Gastroesophageal sphincter (tissue), 4 donors: ENCODE measurements around the gene SCO2. TPM values are rescaled to one million over a fixed set of nuclear protein-coding genes. Genes with fewer than 3 reads are reported as not detected.

Source experiments
- ATAC-seq: fragments of 150-250 bp; one replicate; pipeline ENCODE4 v1.9.1; 2016; ENCODE audit warnings: mild to moderate bottlenecking, moderate library complexity
- H3K27ac ChIP-seq, 4 donors: fragments of 200-600 bp; sonication (generic) in 3 of 4; 1 replicate in 3 of 4; 2 replicates in 1 of 4; pipeline ENCODE4 v1.5.1; 2016 to 2019
- H3K27me3 ChIP-seq: fragments of 200-600 bp; sonication (generic); one replicate; pipeline ENCODE4 v1.5.1; 2019
- H3K36me3 ChIP-seq, 2 donors: fragments of 200-600 bp; sonication (generic); one replicate each; pipeline ENCODE4 v1.5.1; 2019; ENCODE audit warnings: control low read depth in 1 of 2
- H3K4me1 ChIP-seq, 3 donors: fragments of 200-600 bp; sonication (generic); 1 replicate in 2 of 3; 2 replicates in 1 of 3; pipeline ENCODE4 v1.5.1; 2016 to 2019; ENCODE audit warnings: control low read depth in 2 of 3
- H3K4me3 ChIP-seq, 2 donors: fragments of 200-600 bp; sonication (generic); one replicate each; pipeline ENCODE4 v1.5.1; 2019; ENCODE audit warnings: mild to moderate bottlenecking in 1 of 2, moderate library complexity in 1 of 2
- H3K9me3 ChIP-seq, 3 donors: fragments of 200-600 bp; sonication (generic); one replicate each; pipeline ENCODE4 v1.5.1; 2017 to 2019; ENCODE audit warnings: control low read depth in 2 of 3
- EP300 ChIP-seq: sonication (generic); formaldehyde crosslinking; IDR thresholded peaks from one replicate; pipeline ENCODE4 v1.6.1; 2017; ENCODE audit warnings: antibody characterized with exemption, mild to moderate bottlenecking
- POLR2A ChIP-seq, 2 donors: fragments of 450-650 bp; IDR thresholded peaks; one replicate each; pipeline ENCODE4 v1.6.1; 2017; ENCODE audit warnings: antibody characterized with exemption in 2 of 2, mild to moderate bottlenecking in 2 of 2, moderate library complexity in 1 of 2
- POLR2AphosphoS5 ChIP-seq: sonication (generic); formaldehyde crosslinking; IDR thresholded peaks from one replicate; pipeline ENCODE4 v1.6.1; 2017; ENCODE audit warnings: antibody characterized with exemption
- WGBS, 2 donors: methylation state at CpG; one replicate each; pipeline ENCODE4 v1.1.5; 2018; ENCODE audit warnings: low coverage in 1 of 2; 5-methylcytosine and 5-hydroxymethylcytosine counted together
- total RNA-seq, 4 donors: library from RNA; depleted of rRNA; stranded (reverse); fragments of >200 nt; gene quantifications; one replicate each; pipeline ENCODE4 v1.1.0, GENCODE V29; 2016
- TF ChIP-seq, protein P1 (sequence below), 4 experiments: fragments of 200-600 bp in 2 of 4; fragments of 450-650 bp in 2 of 4; sonication (generic) in 1 of 4; IDR thresholded peaks; one replicate each; pipeline ENCODE4 v1.5.1; 2017 to 2019; ENCODE audit warnings: antibody characterized with exemption in 4 of 4, mild to moderate bottlenecking in 2 of 4, moderate library complexity in 2 of 4

Gene SCO2
- total RNA-seq, 4 donors from 2014 or later = 1.2 to 1.8 TPM; not detected in 2

DNA sequence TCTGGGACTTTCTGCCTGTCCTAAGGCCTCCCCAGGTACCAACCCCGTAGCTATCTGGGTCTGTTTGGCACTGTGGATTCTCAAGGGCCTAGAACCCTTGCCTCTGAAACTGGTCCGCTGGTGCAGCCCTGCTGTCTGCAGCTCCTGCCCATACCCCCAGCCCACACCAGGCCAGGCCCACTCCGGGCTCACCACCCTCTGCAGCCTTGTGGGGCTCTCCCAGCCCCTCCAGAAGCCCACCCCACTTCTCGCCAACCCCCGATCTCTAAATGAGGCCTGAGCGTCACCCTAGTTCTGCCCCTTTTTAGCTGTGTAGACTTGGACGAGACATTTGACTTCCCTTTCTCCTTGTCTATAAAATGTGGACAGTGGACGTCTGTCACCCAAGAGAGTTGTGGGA, 25.0 kb upstream of the SCO2 start:
- no peaks in the 10 kb centered on the region for H3K36me3 ChIP-seq
- H3K27ac ChIP-seq = no peak overlapping the region
- H3K4me3 ChIP-seq = no peak overlapping the region
- WGBS, 2 donors = 42 to 88% methylated on average over 2 to 6 of the region's 8 CpGs
- peaks cover 0 to 23% (median 8%) of the 10 kb centered on the region in 3 donors for H3K4me1 ChIP-seq
- TF ChIP-seq POLR2AphosphoS5 (no peak), POLR2A (IDR thresholded peaks at IDR 0.05) (no peak), EP300 (no peak)
- TF ChIP-seq, protein P1, sequence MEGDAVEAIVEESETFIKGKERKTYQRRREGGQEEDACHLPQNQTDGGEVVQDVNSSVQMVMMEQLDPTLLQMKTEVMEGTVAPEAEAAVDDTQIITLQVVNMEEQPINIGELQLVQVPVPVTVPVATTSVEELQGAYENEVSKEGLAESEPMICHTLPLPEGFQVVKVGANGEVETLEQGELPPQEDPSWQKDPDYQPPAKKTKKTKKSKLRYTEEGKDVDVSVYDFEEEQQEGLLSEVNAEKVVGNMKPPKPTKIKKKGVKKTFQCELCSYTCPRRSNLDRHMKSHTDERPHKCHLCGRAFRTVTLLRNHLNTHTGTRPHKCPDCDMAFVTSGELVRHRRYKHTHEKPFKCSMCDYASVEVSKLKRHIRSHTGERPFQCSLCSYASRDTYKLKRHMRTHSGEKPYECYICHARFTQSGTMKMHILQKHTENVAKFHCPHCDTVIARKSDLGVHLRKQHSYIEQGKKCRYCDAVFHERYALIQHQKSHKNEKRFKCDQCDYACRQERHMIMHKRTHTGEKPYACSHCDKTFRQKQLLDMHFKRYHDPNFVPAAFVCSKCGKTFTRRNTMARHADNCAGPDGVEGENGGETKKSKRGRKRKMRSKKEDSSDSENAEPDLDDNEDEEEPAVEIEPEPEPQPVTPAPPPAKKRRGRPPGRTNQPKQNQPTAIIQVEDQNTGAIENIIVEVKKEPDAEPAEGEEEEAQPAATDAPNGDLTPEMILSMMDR (IDR thresholded peaks at IDR 0.05) = no peak
- H3K9me3 ChIP-seq = no peaks in the 10 kb centered on the region
- peaks cover 76% of the 10 kb centered on the region for H3K27me3 ChIP-seq
- ATAC-seq = no peak

DNA sequence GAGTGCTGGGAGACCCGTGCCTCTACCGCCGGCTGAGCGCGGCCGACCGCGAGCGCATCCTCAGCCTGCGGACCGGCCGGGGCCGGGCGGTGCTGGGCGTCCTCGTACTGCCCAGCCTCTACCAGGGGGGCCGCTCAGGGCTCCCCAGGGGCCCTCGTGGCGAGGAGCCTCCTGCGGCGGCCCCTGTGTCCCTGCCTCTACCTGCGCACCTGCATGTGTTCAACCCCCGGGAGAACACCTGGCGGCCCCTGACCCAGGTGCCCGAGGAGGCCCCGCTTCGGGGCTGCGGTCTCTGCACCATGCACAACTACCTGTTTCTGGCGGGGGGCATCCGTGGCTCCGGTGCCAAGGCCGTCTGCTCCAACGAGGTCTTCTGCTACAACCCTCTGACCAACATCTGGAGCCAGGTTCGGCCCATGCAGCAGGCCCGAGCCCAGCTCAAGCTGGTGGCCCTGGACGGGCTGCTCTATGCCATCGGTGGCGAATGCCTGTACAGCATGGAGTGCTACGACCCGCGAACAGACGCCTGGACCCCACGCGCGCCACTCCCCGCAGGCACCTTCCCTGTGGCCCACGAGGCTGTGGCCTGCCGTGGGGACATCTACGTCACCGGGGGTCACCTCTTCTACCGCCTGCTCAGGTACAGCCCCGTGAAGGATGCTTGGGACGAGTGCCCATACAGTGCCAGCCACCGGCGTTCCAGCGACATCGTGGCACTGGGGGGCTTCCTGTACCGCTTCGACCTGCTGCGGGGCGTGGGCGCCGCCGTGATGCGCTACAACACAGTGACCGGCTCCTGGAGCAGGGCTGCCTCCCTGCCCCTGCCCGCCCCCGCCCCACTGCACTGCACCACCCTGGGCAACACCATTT, 23.8 kb upstream of the SCO2 start:
- no peak overlapping the region for H3K27ac ChIP-seq
- H3K4me3 ChIP-seq = peak overlapping the region in 1 of 2 donors; percentile 41
- H3K4me1 ChIP-seq = peaks cover 0 to 28% (median 13%) of the 10 kb centered on the region in 3 donors
- TF ChIP-seq EP300 = no peak
- TF ChIP-seq POLR2A (IDR thresholded peaks at IDR 0.05) = no peak
- TF ChIP-seq POLR2AphosphoS5 = no peak
- TF ChIP-seq, protein P1 (IDR thresholded peaks at IDR 0.05) = no peak
- no peaks in the 10 kb centered on the region for H3K36me3 ChIP-seq
- no peaks in the 10 kb centered on the region for H3K9me3 ChIP-seq
- ATAC-seq = no peak
- WGBS, 2 donors = 94% methylated on average over 9 of the region's 68 CpGs; no CpG with 5 or more reads in 1 of the 2 donors
- peaks cover 89% of the 10 kb centered on the region for H3K27me3 ChIP-seq

DNA sequence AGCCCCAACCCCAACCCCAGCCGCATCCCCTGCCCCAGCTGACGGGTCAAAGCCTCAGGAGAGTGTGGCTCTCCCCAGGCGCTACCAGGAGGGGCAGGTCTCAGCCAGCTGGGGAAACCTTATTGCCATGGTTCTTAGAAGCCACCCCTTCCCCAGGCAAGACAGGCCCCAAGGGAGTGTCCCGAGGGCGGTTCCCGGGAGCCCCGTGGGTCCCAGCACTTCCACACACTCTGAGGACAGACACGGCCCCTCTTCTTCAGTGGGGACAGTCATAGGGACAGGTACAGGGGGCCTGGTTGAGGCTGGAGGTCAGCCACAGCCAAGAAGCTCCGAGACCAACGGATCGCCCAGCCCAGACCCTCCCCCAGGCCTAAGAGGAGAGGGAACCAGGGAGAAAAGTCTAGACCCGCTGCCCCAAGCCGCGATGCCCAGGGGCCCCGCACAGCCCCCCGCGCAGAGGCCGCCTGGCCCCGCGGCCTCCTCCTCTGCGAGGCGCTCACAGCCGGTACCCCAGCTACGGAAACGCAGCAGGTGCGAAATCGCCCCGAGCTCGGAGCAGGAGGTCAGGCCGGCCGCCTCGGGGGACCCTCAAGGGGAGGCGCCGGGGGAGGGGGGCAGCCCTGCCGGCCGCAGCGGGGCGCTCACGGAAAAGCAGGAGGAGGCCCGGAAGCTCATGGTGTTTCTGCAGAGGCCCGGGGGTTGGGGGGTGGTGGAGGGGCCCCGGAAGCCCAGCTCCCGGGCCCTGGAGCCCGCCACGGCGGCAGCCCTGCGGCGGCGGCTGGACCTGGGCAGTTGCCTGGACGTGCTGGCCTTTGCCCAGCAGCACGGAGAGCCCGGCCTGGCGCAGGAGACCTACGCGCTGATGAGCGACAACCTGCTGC, 22.9 kb upstream of the SCO2 start:
- ATAC-seq = no peak
- H3K4me3 ChIP-seq = peak overlapping the region in 1 of 2 donors; percentile 41
- TF ChIP-seq POLR2AphosphoS5 = no peak
- TF ChIP-seq POLR2A (IDR thresholded peaks at IDR 0.05) = no peak
- no peak for TF ChIP-seq EP300
- TF ChIP-seq, protein P1 (IDR thresholded peaks at IDR 0.05) = no peak
- H3K27ac ChIP-seq = no peak overlapping the region
- H3K36me3 ChIP-seq = no peaks in the 10 kb centered on the region
- peaks cover 0 to 33% (median 17%) of the 10 kb centered on the region in 3 donors for H3K4me1 ChIP-seq
- no peaks in the 10 kb centered on the region for H3K9me3 ChIP-seq
- WGBS, 2 donors = no CpG with 5 or more reads among the region's 56 CpGs
- peaks cover 95% of the 10 kb centered on the region for H3K27me3 ChIP-seq

DNA sequence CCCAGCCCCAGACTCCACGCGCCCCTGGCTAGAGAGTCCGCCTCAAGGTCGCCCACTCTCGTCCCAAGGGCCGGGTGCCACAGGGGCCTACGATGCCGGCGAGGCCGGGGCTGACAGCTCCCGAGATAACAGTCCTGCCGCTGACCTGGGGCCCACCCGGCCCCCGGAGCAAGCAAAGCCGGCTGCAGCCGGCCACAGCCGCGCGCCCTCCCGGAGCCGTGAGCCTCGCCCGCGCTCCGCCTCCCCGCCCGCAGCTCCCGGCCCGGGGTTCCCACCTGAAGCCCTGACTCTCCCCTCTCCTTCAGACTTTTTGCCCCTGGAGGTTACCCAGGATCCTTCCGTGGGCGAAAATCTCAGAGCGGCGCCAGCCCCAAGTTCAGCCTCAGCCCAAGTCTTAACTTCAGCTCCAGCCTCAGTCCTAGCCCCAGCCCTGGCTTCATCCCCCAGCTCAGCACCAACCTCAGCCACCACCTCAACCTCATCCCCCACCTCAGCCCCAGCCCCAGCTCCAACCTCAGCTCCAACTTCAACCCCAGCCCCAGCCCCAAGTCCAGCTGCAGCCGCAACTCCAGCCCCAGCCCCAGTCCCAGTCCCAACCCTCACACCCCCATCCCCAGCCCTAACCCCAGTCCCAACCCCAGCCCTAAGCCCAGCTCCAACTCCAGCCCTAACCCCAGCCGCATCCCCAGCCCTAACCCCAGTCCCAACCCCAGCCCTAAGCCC, 22.0 kb upstream of the SCO2 start:
- no peaks in the 10 kb centered on the region for H3K9me3 ChIP-seq
- H3K4me1 ChIP-seq = peaks cover 0 to 33% (median 17%) of the 10 kb centered on the region in 3 donors
- no peak for ATAC-seq
- H3K36me3 ChIP-seq = no peaks in the 10 kb centered on the region
- no peak overlapping the region for H3K27ac ChIP-seq
- WGBS, 2 donors = 13% methylated on average over 4 of the region's 35 CpGs; no CpG with 5 or more reads in 1 of the 2 donors
- TF ChIP-seq, protein P1 (IDR thresholded peaks at IDR 0.05) = no peak
- TF ChIP-seq POLR2AphosphoS5 (no peak), EP300 (no peak), POLR2A (IDR thresholded peaks at IDR 0.05) (no peak)
- no peak overlapping the region for H3K4me3 ChIP-seq
- H3K27me3 ChIP-seq = peaks cover 91% of the 10 kb centered on the region
